Activated T-cell treated with anti-CD3 and anti-CD28 coated beads for 1 hour (primary cell): ENCODE measurements around the gene EPHA4.

ENCODE experiments used
- DNase-seq: peaks from one replicate; pipeline ENCODE4 v3.0.0-alpha.2; 2020; ENCODE audit warnings: low read depth

Gene EPHA4

GRCh38 chr2:221392228-221392881, 179.7 kb downstream of the EPHA4 start:
- DNase-seq, result no peak

DNA sequence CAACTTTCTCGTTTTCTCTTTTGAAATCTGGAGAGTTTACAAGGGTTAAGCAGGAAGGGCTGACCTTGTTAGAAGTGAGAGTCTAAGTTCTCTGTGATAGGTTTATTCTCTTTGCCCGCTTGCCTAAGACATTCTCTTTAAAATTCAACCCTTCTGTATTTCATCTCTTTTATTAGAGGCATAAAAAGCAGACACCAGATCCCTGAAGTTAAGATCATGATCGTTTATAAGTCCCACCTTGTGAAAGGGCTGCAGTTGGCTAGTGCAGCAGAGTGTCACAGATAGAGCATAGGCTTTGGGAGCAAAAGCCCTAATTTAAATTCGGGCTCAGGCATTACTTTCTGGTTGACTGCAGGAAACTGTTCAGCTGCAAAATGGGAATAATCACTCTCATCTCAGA, 181.2 kb downstream of the EPHA4 start:
- DNase-seq, result no peak

- DNase-seq, result no peak
Measured at GRCh38 chr2:221389904-221390303, 182.2 kb downstream of the EPHA4 start.

GRCh38 chr2:221389421-221389820, 182.7 kb downstream of the EPHA4 start:
- DNase-seq, result no peak

DNA sequence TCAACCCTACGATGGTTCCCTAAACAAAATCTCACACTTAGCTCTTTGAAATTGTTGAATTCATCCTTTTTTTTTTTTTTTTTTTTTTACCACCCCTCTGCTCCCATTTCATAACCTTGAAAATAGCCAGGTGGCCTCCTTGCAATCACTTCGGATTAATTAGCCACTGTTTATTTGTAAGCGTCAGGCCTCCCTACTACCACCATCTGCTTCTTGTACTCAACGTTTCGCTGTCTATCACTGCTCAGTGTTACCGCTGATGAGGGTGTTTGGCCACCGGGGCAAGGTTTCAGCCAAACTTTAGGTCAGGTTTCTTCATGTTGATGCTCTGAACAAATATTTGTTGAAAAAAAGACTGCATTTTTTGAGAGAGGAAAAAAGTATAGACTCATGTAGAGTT, 183.2 kb downstream of the EPHA4 start:
- DNase-seq, result no peak

GRCh38 chr2:221385716-221386115, 186.4 kb downstream of the EPHA4 start:
- no peak for DNase-seq

- no peak for DNase-seq
Measured at GRCh38 chr2:221381928-221382488, 190.1 kb downstream of the EPHA4 start.

DNA sequence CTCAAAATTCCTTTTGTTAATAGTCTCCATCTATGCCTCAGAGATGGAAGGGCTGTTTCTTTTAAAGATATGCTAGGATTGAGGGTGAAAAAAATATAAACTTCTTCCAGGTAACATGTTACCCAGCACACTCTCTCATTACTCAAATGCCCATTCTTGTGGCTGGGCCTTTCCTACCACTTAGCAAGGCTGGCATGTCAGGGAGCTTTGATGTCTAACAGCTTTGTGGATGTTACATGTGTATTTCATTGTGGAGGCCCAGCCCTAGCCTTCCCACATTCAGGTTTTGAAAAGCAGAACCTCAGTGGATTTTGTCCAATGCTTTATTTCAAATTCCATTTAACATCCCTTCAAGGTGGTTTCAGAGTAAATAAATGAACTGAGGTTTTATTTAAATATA, 191.4 kb downstream of the EPHA4 start:
- DNase-seq, result no peak

GRCh38 chr2:221380062-221380461, 192.0 kb downstream of the EPHA4 start:
- DNase-seq, result no peak

DNA sequence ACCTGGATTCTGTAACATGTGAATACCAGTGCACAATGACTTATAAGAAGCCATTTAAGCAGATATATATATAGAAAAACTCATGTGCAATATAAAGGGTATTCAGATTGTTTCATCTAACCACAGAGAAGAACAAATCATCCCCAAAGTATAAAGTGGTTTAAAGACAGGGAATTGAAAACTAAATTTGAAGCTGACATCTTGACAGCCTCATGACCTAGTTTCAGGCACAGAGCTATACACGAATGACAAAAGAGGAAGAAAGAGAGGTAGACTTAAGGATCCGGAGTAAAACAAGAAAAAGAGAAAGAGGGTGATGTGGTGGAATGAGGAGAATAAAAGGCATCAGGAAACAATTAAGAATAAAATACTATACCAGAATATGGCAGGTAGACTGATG, 194.5 kb downstream of the EPHA4 start:
- no peak for DNase-seq

DNA sequence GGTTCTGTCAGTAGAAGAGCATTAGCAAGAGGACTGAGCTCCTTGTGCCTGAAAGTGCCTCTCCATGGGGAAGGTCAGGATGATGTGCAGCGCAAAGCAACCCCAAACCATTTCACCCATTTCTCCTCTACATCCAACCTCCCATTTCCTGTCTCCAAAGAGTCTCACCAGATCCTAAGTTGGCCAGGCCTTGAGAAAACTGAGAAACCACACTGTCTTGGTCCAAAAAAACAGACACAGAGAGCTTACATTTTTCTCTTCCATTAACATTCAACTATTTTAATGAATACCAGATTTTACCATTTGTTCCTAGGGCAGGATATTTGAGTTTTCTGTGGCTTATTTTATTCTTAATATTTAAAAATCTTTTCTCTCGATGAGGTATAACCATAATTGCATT, 195.0 kb downstream of the EPHA4 start:
- no peak for DNase-seq

- DNase-seq, result no peak
Measured at GRCh38 chr2:221374234-221374633, 197.9 kb downstream of the EPHA4 start.

- no peak for DNase-seq
Measured at GRCh38 chr2:221372907-221373306, 199.2 kb downstream of the EPHA4 start.

- DNase-seq, result no peak
Measured at GRCh38 chr2:221372159-221372884, 199.8 kb downstream of the EPHA4 start.

DNA sequence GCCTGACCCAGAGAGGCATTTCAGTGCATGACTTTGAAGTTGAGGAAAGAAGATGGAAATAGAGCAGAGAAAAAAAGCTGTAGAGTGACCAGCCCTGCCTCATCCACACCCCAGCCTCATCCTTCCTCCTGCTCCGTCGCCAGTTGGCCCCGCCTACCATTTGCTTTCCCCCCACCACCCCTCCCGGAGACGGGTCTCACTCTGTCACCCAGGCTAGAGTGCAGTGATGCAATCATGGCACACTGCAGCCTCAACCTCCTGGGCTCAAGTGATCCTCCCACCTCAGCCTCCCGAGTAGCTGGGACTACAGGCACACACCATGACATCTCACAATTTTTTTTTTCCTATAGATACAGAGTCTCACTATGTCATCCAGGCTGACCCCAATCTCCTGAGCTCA, 200.8 kb downstream of the EPHA4 start:
- no peak for DNase-seq

GRCh38 chr2:221370857-221371211, 201.3 kb downstream of the EPHA4 start:
- DNase-seq, result no peak

DNA sequence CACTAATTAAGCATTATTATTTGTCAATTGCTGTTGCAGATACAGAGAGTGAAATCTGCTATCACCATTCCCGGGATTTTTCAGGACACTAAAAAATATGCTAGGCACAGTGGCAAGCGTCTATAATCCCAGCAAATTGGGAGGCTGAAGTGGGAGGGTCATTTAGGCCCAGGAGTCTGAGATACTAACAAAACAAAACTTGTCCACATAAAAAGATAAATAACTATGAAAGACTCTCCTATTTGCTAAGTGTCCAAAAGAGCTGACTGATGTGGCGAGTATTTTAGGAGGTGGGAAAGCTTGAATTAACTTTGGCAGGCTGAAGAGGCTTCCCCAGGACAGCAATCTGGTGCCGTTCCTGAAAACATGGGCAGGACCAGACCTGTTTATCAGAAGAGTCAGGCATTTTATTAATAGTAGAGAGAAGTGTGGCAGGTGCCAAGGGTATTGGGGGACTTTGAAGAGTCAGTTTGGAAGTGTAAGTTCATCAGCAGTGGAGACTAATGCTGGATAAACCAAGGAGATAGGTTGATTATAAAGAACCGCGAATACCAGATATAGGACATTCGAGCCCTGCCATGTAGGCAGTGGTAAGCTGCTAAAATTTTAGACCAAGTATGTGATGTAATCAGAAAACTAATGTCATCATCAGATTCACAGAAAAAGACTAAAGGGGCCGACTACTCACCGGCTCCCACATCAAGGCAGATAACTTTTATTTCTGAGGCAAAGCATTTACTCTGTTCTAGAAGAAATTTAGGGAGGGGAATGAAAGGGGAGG, 201.8 kb downstream of the EPHA4 start:
- no peak for DNase-seq
